Activated CD8-positive, alpha-beta memory T cell treated with anti-CD3 and anti-CD28 coated beads, Interleukin-2, amount 50 U/mL, for 4 hours (primary cell): ENCODE data around the gene DPP9.
"Not testable (repeated sequence)": the region's sequence is repeated elsewhere in the genome, so short reads cannot be mapped to it uniquely, and the experiment has no call there.

Experiments
- DNase-seq: peaks from one replicate; pipeline ENCODE4 v3.0.0-alpha.2; 2020

DPP9 gene

GRCh38 chr19:4684312-4685095 is 39.1 kb downstream of the DPP9 start:
- no peak for DNase-seq

GRCh38 chr19:4682417-4683200 is 41.0 kb downstream of the DPP9 start:
- DNase-seq = no peak

GRCh38 chr19:4680021-4680420 is 43.6 kb downstream of the DPP9 start:
- DNase-seq = not testable (repeated sequence)

- DNase-seq = no peak
Measured at GRCh38 chr19:4678881-4679790, 44.5 kb downstream of the DPP9 start.

GRCh38 chr19:4676955-4677731 is 46.5 kb downstream of the DPP9 start:
- DNase-seq = no peak

GRCh38 chr19:4675346-4675745 is 48.3 kb downstream of the DPP9 start:
- DNase-seq = no peak

GRCh38 chr19:4673726-4674125 is 49.9 kb downstream of the DPP9 start:
- DNase-seq = no peak

- DNase-seq = no peak
Measured at GRCh38 chr19:4673216-4673615, 50.4 kb downstream of the DPP9 start.

GRCh38 chr19:4671185-4671851 is 52.3 kb downstream of the DPP9 start:
- no peak for DNase-seq

- peak; percentile 92 for DNase-seq
Measured at GRCh38 chr19:4669723-4670480, 53.7 kb downstream of the DPP9 start, which contains the start of gene MYDGF. TSS of gene MYDGF (minus strand) at chr19:4670342. CDS start at chr19:4670334, 8 bp downstream.

GRCh38 chr19:4664642-4665041 is 59.0 kb downstream of the DPP9 start:
- DNase-seq = no peak

- no peak for DNase-seq
Measured at GRCh38 chr19:4662812-4663211, 60.8 kb downstream of the DPP9 start.

GRCh38 chr19:4662020-4662695 is 61.5 kb downstream of the DPP9 start:
- no peak for DNase-seq

GRCh38 chr19:4660993-4661392 is 62.6 kb downstream of the DPP9 start:
- DNase-seq = no peak

GRCh38 chr19:4660181-4660791 is 63.4 kb downstream of the DPP9 start:
- DNase-seq = no peak

- DNase-seq = no peak
Measured at GRCh38 chr19:4657835-4658234, 65.8 kb downstream of the DPP9 start.

- no peak for DNase-seq
Measured at GRCh38 chr19:4657262-4657661, 66.4 kb downstream of the DPP9 start.

- DNase-seq = no peak
Measured at GRCh38 chr19:4656102-4656501, 67.5 kb downstream of the DPP9 start.

- DNase-seq = no peak
Measured at GRCh38 chr19:4654437-4655361, 68.9 kb downstream of the DPP9 start.
